Thymus (tissue), 11 donors: ENCODE results near the gene CCL3. TPM values are rescaled to one million over a fixed set of nuclear protein-coding genes. Genes with fewer than 3 reads are reported as not detected.
"Not testable (repeated sequence)": the region's sequence is repeated elsewhere in the genome, so short reads cannot be mapped to it uniquely, and the experiment has no call there.

Source experiments
- DNase-seq, 9 donors: peaks; one replicate each; pipeline ENCODE4 v3.0.0-alpha.2; 2013; ENCODE audit warnings: low spot score in 9 of 9, low read depth in 6 of 9, missing footprints in 1 of 9
- H3K27ac ChIP-seq, 2 donors: one replicate each; pipeline ENCODE4 v1.5.1; 2013; ENCODE audit warnings: control low read depth in 1 of 2, low read depth in 1 of 2, low read length in 1 of 2, mild to moderate bottlenecking in 1 of 2, moderate library complexity in 1 of 2
- H3K27me3 ChIP-seq, 2 donors: one replicate each; pipeline ENCODE4 v1.5.1; 2013; ENCODE audit warnings: low read length in 1 of 2; ENCODE audit not compliant: control insufficient read depth in 2 of 2, insufficient read depth in 1 of 2
- H3K36me3 ChIP-seq, 2 donors: one replicate each; pipeline ENCODE4 v1.5.1; 2013; ENCODE audit warnings: low read length in 1 of 2, mild to moderate bottlenecking in 1 of 2, moderate library complexity in 1 of 2; ENCODE audit not compliant: control insufficient read depth in 2 of 2, insufficient read depth in 2 of 2
- H3K4me1 ChIP-seq, 2 donors: one replicate each; pipeline ENCODE4 v1.5.1; 2013; ENCODE audit warnings: low read length in 2 of 2; ENCODE audit not compliant: control insufficient read depth in 2 of 2, insufficient read depth in 2 of 2
- H3K4me3 ChIP-seq, 2 donors: one replicate each; pipeline ENCODE4 v1.5.1; 2013; ENCODE audit warnings: low read length in 2 of 2, control low read depth in 1 of 2, mild to moderate bottlenecking in 1 of 2
- H3K9me3 ChIP-seq, 2 donors: one replicate each; pipeline ENCODE4 v1.5.1; 2013; ENCODE audit warnings: low read length in 1 of 2, mild to moderate bottlenecking in 1 of 2; ENCODE audit not compliant: control insufficient read depth in 2 of 2, insufficient read depth in 1 of 2
- WGBS: extraction: QIAGEN DNeasy Blood & Tissue Kit; methylation state at CpG from one replicate; pipeline ENCODE4 v1.1.7; 2013; 5-methylcytosine and 5-hydroxymethylcytosine counted together
- polyA plus RNA-seq: library from polyadenylated mRNA; stranded (reverse); fragments of 200-250 nt; gene quantifications from one replicate; pipeline ENCODE4 v1.2.3, GENCODE V29; 2013
- total RNA-seq: library from RNA; stranded (reverse); fragments of 120-200 nt; gene quantifications from one replicate; pipeline ENCODE4 v1.2.4, GENCODE V29; 2013
- donor health status: healthy.

Gene CCL3
- total and polyA plus RNA-seq, 2 donors, result 15.9 to 38.5 TPM

GRCh38 chr17:36118477-36119353 lies 28.8 kb upstream of the CCL3 start:
- no peak for DNase-seq
- Histone ChIP-seq H3K27me3 (no peaks in the 10 kb centered on the region), H3K27ac (no peak overlapping the region), H3K4me1 (no peaks in the 10 kb centered on the region), H3K4me3 (no peak overlapping the region), H3K36me3 (no peaks in the 10 kb centered on the region), H3K9me3 (no peaks in the 10 kb centered on the region)
- WGBS, result 96% methylated on average over 12 of the region's 12 CpGs

GRCh38 chr17:36117505-36118382 lies 27.8 kb upstream of the CCL3 start:
- WGBS, result 61% methylated on average over 5 of the region's 5 CpGs
- Histone ChIP-seq H3K27me3 (no peaks in the 10 kb centered on the region), H3K27ac (no peak overlapping the region), H3K36me3 (no peaks in the 10 kb centered on the region), H3K4me1 (no peaks in the 10 kb centered on the region), H3K4me3 (no peak overlapping the region), H3K9me3 (no peaks in the 10 kb centered on the region)
- DNase-seq, result no peak

DNA sequence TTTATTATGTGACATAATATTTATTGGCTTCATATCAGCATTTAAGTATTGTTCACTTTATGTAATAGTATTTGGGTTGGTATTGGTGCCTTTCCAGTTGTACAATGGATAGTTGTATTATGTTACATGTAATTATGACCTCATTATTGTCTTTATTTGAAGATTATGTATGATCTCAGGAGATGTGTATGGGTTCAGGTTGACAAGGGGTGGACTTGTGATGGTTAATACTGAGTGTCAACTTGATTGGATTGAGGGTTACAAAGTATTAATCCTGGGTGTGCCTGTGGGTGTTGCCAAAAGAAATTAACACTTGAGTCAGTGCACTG lies 25.7 kb upstream of the CCL3 start:
- not testable (repeated sequence) for H3K27me3 ChIP-seq, H3K4me3 ChIP-seq, H3K27ac ChIP-seq, DNase-seq, H3K36me3 ChIP-seq, H3K4me1 ChIP-seq, H3K9me3 ChIP-seq

GRCh38 chr17:36114971-36115648 lies 25.2 kb upstream of the CCL3 start:
- H3K36me3 ChIP-seq, DNase-seq: not testable (repeated sequence)
- 92% methylated on average over 5 of the region's 5 CpGs for WGBS

GRCh38 chr17:36113131-36113530 lies 23.2 kb upstream of the CCL3 start:
- DNase-seq, H3K4me3 ChIP-seq, H3K27ac ChIP-seq, H3K27me3 ChIP-seq, H3K4me1 ChIP-seq, H3K36me3 ChIP-seq, H3K9me3 ChIP-seq: not testable (repeated sequence)
- 87% methylated on average over 1 of the region's 1 CpG for WGBS

More at GRCh38 chr17:36114971-36115648, 25.2 kb upstream of the CCL3 start:
- not testable (repeated sequence) for H3K27ac ChIP-seq, H3K4me3 ChIP-seq, H3K27me3 ChIP-seq, H3K4me1 ChIP-seq, H3K9me3 ChIP-seq

DNA sequence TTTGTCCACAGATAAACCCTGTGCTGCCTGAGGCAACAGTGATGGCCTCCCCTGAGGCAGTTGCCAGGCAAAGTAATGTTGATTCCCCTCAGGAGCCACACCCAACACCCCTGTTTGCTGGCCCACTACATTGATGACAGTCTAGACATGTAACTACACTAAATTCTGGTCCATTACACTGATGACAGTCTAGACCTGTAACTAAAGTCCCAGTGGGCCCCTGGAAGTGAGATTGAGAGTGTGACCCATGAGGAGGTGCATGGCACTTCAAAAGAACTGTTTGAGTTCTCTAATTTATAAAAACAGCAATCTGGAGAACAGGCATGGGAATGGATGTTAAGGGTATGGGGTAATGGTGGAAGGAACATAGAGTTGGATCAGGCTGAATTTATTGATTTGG lies 22.6 kb upstream of the CCL3 start:
- DNase-seq, result no peak
- no peaks in the 10 kb centered on the region for H3K36me3 ChIP-seq
- H3K27me3 ChIP-seq, result no peaks in the 10 kb centered on the region
- no peak overlapping the region for H3K4me3 ChIP-seq
- no peaks in the 10 kb centered on the region for H3K9me3 ChIP-seq
- H3K4me1 ChIP-seq, result no peaks in the 10 kb centered on the region
- H3K27ac ChIP-seq, result no peak overlapping the region

- no peak overlapping the region for H3K27ac ChIP-seq
- WGBS, result 93% methylated on average over 4 of the region's 4 CpGs
- DNase-seq, result no peak
- H3K4me3 ChIP-seq, result no peak overlapping the region
- H3K36me3 ChIP-seq, result no peaks in the 10 kb centered on the region
- H3K4me1 ChIP-seq, result no peaks in the 10 kb centered on the region
- H3K27me3 ChIP-seq, result no peaks in the 10 kb centered on the region
- H3K9me3 ChIP-seq, result no peaks in the 10 kb centered on the region
Observed at GRCh38 chr17:36111068-36111490, 21.1 kb upstream of the CCL3 start.

DNA sequence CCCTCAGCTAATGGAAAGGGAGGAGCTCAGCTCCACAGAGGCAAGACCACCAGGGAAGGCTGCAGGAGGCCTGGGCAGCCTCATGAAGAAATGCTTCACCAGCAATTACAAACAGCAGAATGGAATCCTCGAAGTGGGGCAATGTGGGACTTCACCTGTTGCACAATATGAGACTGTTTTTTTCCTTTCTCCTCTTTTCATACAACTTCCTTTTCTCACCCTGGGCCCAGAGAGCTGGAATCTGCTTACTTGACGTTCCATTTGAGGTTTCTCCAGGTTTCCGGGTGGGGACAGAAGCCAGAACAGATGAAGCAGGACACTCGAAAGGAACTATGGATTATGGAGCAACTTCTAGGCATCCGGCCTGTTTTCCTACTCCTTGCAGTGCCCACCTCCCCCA lies 18.3 kb upstream of the CCL3 start:
- not testable (repeated sequence) for H3K9me3 ChIP-seq, H3K27me3 ChIP-seq, H3K36me3 ChIP-seq, H3K4me3 ChIP-seq, H3K27ac ChIP-seq, DNase-seq, H3K4me1 ChIP-seq
- 90% methylated on average over 5 of the region's 5 CpGs for WGBS

DNA sequence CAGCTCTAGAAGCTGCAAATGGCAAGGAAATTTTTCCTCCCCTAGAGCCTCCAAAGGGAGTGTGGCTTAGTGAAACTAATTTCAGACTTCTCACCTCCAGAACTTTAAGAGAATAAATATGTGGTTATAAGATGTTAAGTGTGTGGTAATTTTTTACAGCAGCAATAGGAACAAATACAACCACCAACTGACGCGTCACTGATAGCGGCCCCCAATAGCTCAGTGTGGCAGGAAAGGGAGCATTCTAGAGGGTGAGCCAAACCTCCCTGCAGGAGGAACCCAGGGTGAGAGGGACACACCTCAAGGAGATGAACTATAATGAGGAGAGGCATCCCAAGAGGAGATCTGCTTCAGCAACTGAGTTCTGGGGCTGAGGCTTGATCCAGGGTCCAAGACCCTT lies 17.7 kb upstream of the CCL3 start:
- Histone ChIP-seq H3K27ac (no peak overlapping the region), H3K4me3 (no peak overlapping the region), H3K4me1 (no peaks in the 10 kb centered on the region), H3K36me3 (no peaks in the 10 kb centered on the region), H3K9me3 (no peaks in the 10 kb centered on the region), H3K27me3 (no peaks in the 10 kb centered on the region)
- 94% methylated on average over 3 of the region's 3 CpGs for WGBS
- DNase-seq, result no peak
